Endothelial cell of umbilical vein (primary cell): ENCODE data around the gene ST3GAL4.

ENCODE experiments used
- EZH2 ChIP-seq: IDR thresholded peaks from 2 replicates; pipeline ENCODE4 v1.6.1; 2012; ENCODE audit warnings: borderline replicate concordance, low read depth, mild to moderate bottlenecking, moderate library complexity, low read length, inconsistent platforms; ENCODE audit not compliant: severe bottlenecking
- FOS ChIP-seq: IDR thresholded peaks from 2 replicates; pipeline ENCODE4 v1.6.1; 2011; ENCODE audit warnings: mild to moderate bottlenecking, low read length, moderate library complexity, borderline replicate concordance; ENCODE audit not compliant: insufficient read depth
- JUN ChIP-seq: IDR thresholded peaks from 2 replicates; pipeline ENCODE4 v1.6.1; 2011; ENCODE audit warnings: borderline replicate concordance, low read depth; ENCODE audit not compliant: insufficient read length, insufficient read depth
- MYC ChIP-seq: IDR thresholded peaks from one replicate; pipeline ENCODE4 v1.6.1; 2011; ENCODE audit warnings: mild to moderate bottlenecking, low read depth, low read length
- POLR2A ChIP-seq: IDR thresholded peaks from 2 replicates; pipeline ENCODE4 v1.6.1; 2012; ENCODE audit warnings: low read depth, mild to moderate bottlenecking, control low read depth, low read length
- POLR2AphosphoS5 ChIP-seq: IDR thresholded peaks from 2 replicates; pipeline ENCODE4 v1.6.1; 2012; ENCODE audit warnings: low read depth, mild to moderate bottlenecking, control low read depth, low read length, moderate library complexity; ENCODE audit not compliant: insufficient read depth
- TF ChIP-seq, protein P1 (sequence below), 2 donors: IDR thresholded peaks; 1 replicate in 1 of 2; 2 replicates in 1 of 2; pipeline ENCODE4 v1.5.1; 2011; ENCODE audit warnings: low read length in 2 of 2, mild to moderate bottlenecking in 2 of 2, moderate library complexity in 2 of 2, control low read depth in 1 of 2, inconsistent platforms in 1 of 2, low read depth in 1 of 2; ENCODE audit not compliant: insufficient read depth in 1 of 2; ENCODE audit errors: extremely low read depth in 1 of 2

DNA sequence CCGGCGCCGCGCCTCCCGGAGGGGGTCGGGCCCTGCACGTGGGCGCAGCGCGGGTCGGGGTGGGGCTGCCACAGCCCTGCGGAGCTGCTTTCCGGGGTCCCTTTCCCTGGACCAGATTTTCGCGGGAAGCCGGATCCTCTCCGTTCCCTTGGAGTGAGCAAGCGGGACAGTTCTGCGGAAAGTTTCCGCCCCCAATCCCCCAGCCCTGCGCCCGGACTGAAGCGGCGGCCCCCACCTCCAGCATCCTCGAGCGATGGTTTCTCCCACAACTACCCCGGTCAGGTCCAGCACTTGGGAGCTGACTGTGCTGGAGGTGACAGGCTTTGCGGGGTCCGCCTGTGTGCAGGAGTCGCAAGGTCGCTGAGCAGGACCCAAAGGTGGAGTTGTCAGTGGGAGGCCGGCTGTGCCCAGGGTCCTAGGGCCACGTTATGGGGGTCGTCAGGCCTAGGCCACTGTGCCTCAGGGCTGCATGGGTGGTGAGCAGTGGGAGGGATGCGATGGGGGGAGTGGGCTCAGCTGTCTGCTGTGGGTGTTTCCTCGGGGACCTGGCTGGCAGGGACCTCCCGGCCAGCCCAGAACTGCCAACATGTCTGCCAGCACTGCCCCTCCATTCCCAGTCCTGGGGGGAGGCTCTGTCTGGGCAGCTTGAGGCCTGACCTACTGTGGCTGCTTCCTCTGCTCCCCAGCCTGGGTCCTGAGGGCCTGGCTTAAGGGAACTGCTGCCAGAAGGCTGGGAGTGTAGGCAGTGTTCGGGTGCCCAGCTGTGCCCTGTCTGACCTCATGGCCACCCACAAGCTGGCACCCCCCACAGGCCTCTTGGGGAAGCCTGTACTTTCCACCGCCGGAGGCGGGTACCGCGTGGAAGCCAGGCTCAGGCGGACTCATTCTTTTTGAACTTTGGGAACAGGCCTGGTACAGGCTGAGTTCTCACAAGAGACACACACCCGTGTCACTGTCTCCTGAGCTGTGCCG lies 726 bp downstream of the ST3GAL4 start:
- TF ChIP-seq, protein P1, sequence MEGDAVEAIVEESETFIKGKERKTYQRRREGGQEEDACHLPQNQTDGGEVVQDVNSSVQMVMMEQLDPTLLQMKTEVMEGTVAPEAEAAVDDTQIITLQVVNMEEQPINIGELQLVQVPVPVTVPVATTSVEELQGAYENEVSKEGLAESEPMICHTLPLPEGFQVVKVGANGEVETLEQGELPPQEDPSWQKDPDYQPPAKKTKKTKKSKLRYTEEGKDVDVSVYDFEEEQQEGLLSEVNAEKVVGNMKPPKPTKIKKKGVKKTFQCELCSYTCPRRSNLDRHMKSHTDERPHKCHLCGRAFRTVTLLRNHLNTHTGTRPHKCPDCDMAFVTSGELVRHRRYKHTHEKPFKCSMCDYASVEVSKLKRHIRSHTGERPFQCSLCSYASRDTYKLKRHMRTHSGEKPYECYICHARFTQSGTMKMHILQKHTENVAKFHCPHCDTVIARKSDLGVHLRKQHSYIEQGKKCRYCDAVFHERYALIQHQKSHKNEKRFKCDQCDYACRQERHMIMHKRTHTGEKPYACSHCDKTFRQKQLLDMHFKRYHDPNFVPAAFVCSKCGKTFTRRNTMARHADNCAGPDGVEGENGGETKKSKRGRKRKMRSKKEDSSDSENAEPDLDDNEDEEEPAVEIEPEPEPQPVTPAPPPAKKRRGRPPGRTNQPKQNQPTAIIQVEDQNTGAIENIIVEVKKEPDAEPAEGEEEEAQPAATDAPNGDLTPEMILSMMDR (IDR thresholded peaks at IDR 0.05; ENCODE audit: extremely low read depth in 1 of 2, insufficient read depth in 1 of 2, low read depth in 1 of 2, low read length in 2 of 2), result no peak
- TF ChIP-seq POLR2A (no peak), EZH2 (no peak), FOS (no peak), POLR2AphosphoS5 (no peak), JUN (no peak), MYC (no peak)
